HG03064 (cell line): ENCODE measurements around the gene LMO7.
A peak's percentile ranks its signal among the peaks of the same experiment; 100 is the strongest.

Source experiments
- ATAC-seq: cut with Tn5 transposase; IDR thresholded peaks from one replicate; pipeline ENCODE4 v1.9.1; 2021; ENCODE audit warnings: low read depth; ENCODE audit not compliant: unreplicated experiment

LMO7 gene

DNA sequence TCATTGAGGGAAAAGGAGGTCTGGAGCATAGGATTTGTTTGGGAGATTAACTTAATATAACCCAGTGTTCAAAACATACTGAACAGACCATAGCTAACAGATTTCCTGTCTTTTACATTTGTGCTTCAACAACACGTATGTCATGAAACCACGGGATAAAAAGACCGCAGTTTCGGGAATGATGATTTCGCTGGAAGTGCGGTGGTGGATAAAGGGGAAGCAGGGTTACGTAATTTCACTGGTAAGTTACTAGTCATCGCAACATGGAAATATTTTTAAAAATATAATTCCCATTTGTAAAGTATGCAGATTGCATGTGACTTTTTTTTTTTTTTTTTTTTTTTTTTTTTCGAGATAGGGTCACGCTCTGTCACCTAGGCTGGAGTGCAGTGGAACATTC lies 237.4 kb downstream of the LMO7 start:
- no peak for ATAC-seq

DNA sequence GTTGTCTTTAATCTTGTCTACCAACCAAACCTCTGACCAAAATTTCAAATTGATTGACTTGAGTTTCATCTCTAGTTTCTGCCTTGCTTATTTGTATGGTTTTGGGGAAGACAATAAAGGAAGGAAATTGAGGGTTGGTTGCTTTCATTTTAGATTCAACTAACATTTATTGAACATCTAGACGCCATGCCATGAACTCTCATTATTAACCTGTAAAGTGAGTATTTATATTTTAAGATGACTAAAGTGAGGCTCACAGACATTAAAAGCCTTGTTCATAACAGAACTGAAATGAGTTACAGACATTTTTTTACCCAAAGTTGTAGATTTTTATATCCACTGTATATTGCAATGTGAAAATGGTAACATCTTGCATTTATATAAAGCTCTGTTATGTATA lies 239.3 kb downstream of the LMO7 start:
- no peak for ATAC-seq

DNA sequence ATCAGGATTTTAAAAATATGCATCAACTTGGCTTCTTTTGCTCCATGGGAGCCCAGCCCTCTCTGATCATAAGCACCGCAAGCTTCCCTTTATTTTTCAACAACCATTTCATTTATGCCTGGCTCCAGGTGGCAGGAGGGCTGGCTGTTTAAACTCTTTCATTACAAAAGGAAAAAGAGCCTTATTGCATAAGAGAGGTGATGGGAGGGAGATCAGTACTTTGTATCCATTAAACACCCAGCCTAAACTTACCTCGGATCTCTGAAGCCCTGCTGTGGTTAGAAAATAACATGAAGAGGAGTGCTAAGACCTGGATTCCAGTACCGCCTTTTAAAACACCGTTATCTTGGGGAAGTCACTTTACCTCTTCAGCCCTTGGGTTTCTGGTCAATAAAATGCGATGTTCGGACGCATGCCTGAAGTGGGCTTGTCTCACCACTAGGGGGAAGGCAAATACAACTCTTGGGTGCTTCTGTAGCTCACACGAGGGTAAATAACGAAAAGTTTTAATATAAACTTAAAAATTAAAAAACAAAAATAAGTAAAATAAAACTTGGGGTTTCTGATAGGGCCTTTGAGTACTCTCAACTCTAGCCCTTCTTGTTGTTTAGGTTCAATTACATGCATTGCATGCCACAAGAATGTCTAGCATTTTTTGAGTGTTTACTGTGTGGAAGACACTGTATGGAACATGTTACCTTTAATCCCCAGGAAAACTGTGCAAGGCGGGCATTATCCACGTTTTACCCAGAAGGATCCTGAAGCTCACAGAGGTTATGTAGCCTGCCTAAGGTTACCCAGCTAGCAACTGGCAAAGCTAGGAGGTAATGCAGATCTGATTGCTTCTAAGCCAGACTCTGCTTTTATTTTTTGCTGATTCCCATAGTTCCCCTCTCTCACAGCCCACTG lies 240.3 kb downstream of the LMO7 start:
- ATAC-seq: peak; percentile 93

DNA sequence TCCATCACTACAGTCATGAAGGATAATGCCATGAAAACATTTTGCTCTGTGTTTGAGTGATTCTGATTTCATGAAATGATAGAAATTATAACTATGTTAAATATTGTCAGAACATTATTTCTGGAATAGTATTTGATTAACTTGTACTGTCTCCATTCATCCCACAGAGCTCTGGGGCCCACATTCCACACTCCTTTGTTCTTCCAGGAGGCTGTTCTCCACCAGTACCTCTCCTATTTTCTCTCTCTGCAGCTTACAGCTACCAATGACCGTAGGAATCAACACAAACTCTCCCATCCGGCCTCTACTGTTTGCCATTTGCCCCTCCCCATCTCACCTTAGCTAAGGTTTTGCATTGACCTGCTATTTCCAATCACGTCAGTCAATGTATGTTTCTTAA lies 240.9 kb downstream of the LMO7 start:
- ATAC-seq: no peak

DNA sequence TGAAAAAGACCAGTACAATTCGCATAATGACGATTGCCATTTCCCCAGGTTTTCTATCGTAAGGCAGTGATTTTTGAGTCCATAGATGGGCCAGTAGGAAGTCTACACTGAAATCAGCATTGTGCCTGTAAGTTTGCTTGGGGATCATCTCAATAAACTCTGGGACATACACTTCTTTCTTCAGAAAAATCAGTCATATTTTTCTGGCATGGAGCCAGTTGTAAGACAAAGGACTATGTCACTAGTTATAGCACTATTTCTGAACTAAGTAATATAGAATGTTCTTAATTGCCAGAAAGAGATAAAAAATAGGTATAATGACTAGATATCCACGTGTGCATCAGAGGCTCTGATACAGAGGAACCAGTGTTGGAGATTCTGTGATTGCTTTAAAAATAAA lies 243.5 kb downstream of the LMO7 start:
- no peak for ATAC-seq

DNA sequence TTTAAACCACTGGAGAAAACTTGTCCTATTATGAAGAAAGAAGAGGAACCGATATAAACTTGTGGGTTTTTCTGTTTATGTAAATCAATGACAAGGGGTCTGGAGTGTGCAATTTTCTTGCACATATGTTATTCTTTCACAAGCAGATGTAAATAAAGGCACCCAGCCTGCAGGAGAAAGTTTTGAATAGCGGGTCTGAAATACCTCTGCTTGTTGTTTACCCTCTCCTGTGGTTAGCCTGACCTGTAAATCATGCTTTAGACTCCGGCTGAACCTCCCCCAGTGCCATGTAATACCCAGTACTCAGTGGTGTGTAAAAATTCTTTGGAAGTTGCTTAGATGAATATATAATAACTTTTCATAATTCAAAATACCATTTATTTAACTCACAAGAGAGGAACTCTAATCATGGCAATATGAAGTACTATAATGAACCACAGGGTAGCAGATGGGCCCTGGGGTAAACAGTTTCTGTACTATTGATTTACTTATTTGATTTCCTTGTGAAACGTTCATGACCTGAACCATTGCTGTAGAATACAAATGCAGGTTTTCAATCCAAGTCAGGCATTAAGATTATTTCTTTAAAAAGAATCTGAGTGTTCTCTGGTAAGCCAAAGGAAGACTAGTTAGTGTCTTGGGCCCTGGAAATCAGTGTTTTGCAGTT lies 245.1 kb downstream of the LMO7 start:
- no peak for ATAC-seq

DNA sequence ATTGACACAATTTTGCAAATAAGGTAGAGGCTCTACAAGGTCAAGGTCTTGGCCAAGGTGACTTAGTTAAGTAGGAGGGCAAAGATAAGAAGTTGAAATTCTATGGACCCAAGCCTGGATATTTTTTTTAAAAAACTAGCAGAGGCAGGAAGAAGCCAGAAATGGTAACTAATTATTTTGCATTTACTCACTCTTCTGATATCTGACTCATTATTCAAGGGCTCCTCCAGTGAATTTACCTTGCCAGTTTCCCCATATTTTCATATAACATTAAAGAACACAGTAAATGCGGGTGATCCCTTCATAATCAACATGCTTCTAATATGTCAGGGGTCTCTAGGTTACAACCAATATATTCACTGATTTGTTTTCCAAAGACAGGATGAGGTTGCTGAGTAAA lies 246.1 kb downstream of the LMO7 start:
- ATAC-seq: no peak

DNA sequence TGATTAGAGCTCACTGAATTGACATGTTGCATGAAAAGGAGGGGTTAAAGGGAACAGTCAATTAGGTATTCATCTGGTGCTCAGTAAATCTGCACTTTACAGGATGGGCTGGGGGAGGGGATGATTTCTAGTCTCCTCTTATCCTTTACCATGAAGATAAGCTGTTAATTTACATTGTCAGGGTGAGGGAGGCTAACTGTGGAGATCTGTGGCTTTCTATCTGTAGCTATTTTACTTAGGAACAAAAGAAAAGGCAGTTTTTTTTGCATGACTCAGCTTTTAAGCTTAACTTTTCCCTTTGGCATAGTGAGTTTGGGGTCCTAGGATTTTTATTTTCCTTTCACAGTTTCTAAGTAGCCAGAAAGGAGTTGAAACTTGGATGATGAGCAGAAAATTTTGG lies 253.3 kb downstream of the LMO7 start:
- ATAC-seq: no peak

DNA sequence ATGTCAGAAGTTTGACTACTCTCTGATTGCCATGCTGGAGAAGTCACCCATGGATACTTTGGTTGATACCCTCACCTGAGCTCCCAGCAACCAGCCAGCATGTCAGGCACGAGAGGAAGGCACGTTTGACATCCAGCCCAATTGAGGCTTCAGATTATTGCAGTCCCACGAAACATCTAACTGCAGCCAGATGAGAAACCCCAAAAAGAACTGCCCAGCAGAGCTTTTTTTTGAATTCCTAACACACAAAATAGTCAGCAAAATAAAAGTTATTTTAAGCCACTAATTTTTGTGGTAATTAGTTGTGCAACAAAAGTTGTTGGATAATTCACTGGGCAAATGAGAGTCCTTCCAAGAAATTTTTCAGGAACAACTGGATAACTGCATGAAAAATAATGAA lies 259.0 kb downstream of the LMO7 start:
- no peak for ATAC-seq

DNA sequence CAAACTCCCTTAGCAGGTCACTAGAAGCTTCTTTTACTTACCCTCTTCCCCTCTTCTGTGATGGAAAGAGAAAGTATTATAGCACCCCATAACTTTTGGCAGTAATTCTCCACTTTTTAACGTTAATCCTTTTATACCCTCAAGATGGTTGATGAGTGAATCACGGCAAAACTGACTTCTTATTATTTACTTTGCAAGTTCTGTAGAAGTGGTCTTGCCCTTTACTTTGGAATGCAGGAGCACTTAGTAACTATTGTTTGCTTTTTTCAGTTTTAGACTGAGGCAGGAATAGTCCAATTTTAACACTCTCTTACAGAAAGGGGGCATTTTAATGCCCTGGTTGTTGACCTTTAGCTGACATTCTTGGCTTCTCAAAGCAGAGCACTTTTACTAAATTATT lies 260.1 kb downstream of the LMO7 start:
- no peak for ATAC-seq

DNA sequence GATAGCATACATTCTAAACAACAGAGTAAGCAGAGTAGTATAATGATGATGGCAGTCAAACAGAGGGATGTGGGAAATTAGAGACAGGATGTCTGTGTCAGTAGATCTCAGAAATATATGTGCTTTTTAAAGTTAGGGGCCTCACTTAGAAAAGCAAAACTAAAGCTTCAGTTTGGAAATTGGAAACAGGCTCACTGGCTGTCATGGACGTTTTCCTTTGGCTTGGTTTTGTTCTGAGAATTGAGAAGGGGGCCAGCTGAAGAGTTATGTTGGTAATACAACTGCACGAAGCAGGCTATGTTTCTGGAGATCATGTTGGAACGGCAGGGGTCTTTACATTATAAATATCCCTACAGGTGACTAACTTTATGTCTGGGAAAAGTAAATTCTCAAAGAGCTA lies 261.3 kb downstream of the LMO7 start:
- no peak for ATAC-seq

DNA sequence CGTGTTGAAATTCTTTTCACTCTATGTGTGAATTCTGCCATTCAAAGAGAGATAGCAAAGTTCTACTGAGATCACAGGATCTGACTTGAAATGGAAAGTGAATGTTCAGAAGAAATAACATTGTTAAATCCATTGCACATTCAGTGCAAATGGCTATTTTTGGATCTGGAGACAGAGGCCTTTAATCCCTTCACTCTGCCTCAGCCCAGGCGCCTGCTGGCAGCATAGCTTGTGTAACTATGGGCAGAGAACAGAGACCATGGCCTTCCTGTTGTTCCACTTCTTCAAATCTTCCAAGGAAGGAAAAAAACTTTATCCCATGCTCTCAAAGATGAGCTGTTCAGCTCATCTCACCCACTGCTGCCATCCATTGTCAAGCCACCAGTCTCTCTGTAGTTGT lies 265.4 kb downstream of the LMO7 start:
- no peak for ATAC-seq

DNA sequence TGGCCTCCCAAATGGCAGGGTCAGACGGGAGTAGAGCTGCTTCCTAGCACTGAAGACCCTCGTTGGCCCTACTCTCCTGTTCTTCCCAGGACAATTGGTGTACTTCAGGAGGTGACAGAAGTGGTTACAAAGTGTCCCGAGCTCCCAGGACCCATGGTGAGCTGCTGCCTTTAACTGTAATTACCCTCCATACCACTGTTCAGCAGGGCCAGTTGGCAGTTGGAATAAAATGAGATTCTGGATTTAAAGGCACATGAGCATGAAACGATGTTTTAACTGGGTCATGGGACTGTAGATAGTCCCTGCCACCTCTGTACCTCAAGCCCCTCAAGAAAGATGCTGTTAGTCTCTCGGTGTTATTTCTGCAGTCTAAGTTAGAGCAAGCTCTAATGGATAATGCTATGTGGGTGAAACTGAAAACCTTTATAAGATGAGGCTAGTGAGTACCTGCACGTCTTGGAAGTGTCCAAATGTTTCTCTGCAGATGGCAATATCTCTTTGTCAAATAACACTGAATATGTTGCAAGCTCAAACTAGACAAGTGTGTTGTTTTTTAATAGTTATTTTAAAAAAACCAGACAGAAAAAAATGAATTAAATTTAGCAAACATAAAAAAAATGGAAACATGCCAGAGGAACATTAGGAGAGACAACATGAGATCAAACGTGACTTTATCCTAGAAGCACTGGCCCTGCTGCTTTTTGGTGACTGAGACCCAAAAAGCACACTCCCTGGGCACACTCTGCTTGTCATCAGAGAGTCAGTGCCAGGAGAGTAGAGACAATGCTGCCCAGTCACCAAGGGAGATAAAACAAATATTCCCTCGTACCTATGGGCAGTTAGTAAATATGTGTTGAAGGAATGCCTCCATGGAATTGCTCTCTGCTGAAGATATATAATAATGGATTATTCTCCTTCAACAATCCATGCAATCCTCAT lies 266.3 kb downstream of the LMO7 start:
- no peak for ATAC-seq

DNA sequence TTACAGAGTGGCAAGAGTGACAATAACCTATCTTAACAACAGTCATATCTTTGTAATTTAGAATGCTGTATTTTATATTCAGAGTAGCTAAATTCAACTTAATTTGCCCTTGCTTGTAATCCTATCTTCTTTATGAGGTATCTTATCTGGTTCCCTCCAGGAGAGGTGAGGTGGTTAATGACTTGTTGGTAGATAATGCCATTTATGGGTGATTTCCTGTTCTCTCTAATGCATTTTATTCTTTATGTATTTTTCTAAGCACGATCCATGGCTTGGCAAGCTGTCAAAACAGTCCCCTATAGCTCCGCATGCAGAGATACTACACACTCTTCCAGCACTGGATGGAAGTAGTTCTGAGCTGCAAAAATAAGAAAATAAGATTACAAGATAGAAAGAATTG lies 267.9 kb downstream of the LMO7 start:
- no peak for ATAC-seq

DNA sequence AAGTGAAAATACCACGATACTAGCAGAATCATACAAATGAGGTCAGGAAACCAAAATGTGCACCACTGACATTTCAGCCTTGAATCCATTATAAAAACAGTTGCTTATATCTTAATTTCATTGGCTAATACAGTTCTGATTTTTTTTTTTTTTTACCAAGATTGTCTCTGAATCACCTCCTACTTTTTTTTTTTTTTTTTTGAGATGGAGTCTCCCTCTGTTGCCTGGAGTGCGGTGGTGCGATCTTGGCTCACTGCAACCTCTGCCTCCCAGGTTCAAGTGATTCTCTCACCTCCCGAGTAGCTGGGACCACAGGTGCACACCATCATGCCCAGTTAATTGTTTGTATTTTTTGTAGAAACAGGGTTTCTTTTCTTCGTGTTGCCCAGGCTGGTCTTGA lies 270.2 kb downstream of the LMO7 start:
- ATAC-seq: no peak

DNA sequence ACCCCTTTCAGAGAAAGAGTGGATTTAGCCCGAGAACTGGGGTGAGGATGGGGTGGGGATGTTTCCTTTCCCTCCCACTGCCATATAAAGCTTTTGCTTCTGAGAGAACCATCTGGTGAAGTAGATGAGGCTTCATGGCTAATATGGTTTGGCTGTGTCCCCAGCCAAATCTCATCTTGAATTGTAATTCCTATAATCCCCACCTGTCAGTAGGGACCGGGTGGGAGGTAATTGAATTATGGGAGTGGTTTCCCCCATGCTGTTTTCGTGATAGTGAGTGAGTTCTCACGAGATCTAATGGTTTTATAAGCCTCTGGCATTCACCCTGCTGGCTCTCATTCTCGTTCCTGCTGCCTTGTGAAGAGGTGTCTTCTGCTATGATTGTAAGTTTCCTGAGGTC lies 270.9 kb downstream of the LMO7 start:
- ATAC-seq: no peak

DNA sequence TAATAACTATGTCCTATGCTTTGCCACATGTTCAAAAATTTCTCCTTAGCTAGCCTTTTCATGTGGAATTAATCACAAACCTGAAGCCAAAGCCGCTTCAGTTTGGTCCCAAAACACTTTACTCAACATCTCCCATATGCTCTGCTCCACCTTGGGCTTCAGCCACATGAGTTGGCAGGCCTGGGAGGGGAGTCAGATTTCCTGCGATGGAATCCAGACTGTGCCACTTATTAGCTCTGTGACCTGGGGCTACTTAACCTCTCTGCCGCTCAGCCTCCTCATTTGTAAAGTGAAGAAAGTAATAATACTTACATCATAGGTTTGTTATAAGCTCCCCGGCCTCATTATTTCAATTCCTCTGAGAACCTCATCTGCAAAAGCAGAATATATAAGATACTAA lies 272.0 kb downstream of the LMO7 start:
- no peak for ATAC-seq
